Ectodermal cell (in vitro differentiated cells): ENCODE results near the gene NXPE3.

Source experiments
- H3K27ac ChIP-seq: 2 replicates; pipeline ENCODE4 v1.7.0; 2013; ENCODE audit warnings: mild to moderate bottlenecking, low read depth, low read length; ENCODE audit not compliant: insufficient read depth, poor library complexity, severe bottlenecking
- H3K27me3 ChIP-seq: 2 replicates; pipeline ENCODE4 v1.7.0; 2013; ENCODE audit warnings: mild to moderate bottlenecking, low read length; ENCODE audit not compliant: insufficient read depth, control insufficient read depth, poor library complexity, severe bottlenecking
- H3K36me3 ChIP-seq: one replicate; pipeline ENCODE4 v1.7.0; 2013; ENCODE audit warnings: low read length; ENCODE audit not compliant: control insufficient read depth, insufficient read depth
- H3K4me1 ChIP-seq: one replicate; pipeline ENCODE4 v1.7.0; 2013; ENCODE audit warnings: low read length; ENCODE audit not compliant: control insufficient read depth, insufficient read depth
- H3K4me3 ChIP-seq: 2 replicates; pipeline ENCODE4 v1.7.0; 2013; ENCODE audit warnings: low read depth, low read length, control low read depth; ENCODE audit not compliant: insufficient read depth
- H3K9me3 ChIP-seq: 2 replicates; pipeline ENCODE4 v1.7.0; 2013; ENCODE audit warnings: mild to moderate bottlenecking, low read length, moderate library complexity; ENCODE audit not compliant: control insufficient read depth
- WGBS, 2 experiments: methylation state at CpG; one replicate each; pipeline ENCODE4 v1.1.7; 2013; ENCODE audit warnings: missing lambda C conversion rate in 2 of 2; 5-methylcytosine and 5-hydroxymethylcytosine counted together

Gene NXPE3

GRCh38 chr3:101876142-101876541, 97.1 kb downstream of the NXPE3 start:
- H3K36me3 ChIP-seq = no peaks in the 10 kb centered on the region
- no peak overlapping the region for H3K4me3 ChIP-seq
- no peaks in the 10 kb centered on the region for H3K9me3 ChIP-seq
- H3K4me1 ChIP-seq = no peaks in the 10 kb centered on the region
- 94 to 95% methylated on average over 8 of the region's 8 CpGs for WGBS, 2 experiments
- H3K27me3 ChIP-seq = no peaks in the 10 kb centered on the region
- no peak overlapping the region for H3K27ac ChIP-seq
